Breast epithelium (tissue), 3 donors: ENCODE measurements around the gene ATP2B1.
"Not testable (repeated sequence)": the region's sequence is repeated elsewhere in the genome, so short reads cannot be mapped to it uniquely, and the experiment has no call there.

ENCODE experiments used
- CTCF ChIP-seq, 3 donors: fragments of 450-650 bp; IDR thresholded peaks; one replicate each; pipeline ENCODE4 v1.5.1; 2016 to 2017; ENCODE audit warnings: antibody characterized with exemption in 3 of 3, mild to moderate bottlenecking in 3 of 3, moderate library complexity in 3 of 3
- POLR2A ChIP-seq: fragments of 450-650 bp; IDR thresholded peaks from one replicate; pipeline ENCODE4 v1.6.1; 2016; ENCODE audit warnings: antibody characterized with exemption, mild to moderate bottlenecking, moderate library complexity
- POLR2AphosphoS5 ChIP-seq, 3 donors: sonication (generic); formaldehyde crosslinking; IDR thresholded peaks; one replicate each; pipeline ENCODE4 v1.6.1; 2017; ENCODE audit warnings: antibody characterized with exemption in 3 of 3

DNA sequence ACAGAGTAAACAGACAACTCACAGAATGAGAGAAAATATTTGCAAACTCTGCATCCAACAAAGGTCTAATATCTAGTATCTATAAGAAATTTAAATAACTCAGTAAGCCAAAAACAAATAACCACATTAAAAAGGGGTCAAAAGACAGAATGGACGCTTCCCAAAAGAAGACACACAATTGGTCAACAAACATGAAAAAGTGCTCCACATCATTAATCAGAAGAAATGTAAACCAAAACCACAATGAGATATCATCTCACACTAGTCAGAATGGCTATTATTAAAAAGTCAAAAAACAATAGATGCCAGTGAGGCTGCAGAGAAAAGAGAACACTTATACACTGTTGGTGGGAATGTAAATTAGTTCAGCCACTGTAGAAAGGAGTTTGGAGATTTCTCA lies 49.3 kb upstream of the ATP2B1 start:
- not testable (repeated sequence) for TF ChIP-seq POLR2A; POLR2AphosphoS5 (IDR thresholded peaks at IDR 0.05); CTCF (IDR thresholded peaks at IDR 0.05)
